COR-L47 (cell line): ENCODE results near the gene RABGAP1L.
"Not testable (repeated sequence)": the region's sequence is repeated elsewhere in the genome, so short reads cannot be mapped to it uniquely, and the experiment has no call there.

Experiments
- DNase-seq: peaks from one replicate; lab custom pipeline; 2025; lab: John Stamatoyannopoulos, UW

The RABGAP1L gene

DNA sequence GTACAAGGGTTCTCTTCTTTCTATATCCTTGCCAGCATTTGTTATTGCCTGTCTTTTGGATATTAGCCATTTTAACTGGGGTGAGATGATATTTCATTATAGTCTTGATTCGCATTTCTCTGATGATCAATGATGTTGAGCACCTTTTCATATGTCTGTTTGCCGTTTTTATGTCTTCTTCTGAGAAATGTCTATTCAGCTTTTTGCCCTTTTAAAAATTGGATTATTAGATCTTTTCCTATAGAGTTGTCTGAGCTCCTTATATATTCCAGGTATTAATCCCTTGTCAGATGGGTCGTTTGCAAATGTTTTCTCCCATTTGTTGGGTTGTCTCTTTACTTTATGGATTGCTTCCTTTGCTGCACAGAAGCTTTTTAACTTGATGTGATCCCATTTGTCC, 883.3 kb downstream of the RABGAP1L start:
- no peak for DNase-seq

DNA sequence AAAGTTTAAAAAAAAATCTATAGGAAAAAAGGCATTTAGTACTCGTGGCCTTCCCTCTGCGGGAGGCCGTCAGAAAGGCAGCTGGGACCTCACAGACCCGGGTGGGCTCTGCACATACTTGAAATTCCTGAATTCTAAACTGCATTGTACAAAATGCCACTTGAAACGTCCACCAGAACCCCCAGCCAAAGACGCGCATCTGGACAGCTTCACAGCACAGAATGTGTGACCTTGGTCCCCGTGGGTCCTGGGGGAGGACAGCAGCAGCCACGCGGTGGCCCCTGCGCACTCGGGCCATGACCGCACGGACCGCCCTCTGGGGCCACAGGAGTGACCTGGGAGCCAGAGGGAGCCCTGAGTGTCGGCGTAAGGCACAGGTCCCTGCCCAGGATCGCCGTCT, 884.5 kb downstream of the RABGAP1L start:
- DNase-seq = no peak

DNA sequence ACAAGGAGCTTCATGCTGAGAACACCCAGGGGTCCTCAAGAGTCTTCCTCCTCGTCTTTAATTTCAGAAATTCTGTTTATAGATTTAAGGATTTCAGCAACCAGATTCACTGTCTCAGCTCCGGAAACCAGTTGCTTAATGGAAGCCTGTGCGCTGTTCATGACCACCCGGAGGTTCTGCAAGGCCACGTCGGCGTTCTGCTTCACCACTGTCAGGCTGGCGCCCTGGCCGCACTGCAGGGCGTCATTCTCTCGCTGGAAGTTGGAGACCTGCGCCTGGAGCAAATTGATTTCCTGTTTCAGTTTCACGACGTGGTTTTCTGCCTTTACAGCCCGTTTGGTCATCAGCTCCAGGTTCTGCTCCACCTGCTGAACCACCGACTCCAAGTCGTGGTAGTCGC, 885.3 kb downstream of the RABGAP1L start:
- not testable (repeated sequence) for DNase-seq
